ENCODE data around the gene EPHA7. TPM values are rescaled to one million over a fixed set of nuclear protein-coding genes. Genes with fewer than 3 reads are reported as not detected.

EPHA7 gene
- total and polyA plus RNA-seq, 2 of the 4 experiments (the other 2 are of a cell fraction), result not detected

DNA sequence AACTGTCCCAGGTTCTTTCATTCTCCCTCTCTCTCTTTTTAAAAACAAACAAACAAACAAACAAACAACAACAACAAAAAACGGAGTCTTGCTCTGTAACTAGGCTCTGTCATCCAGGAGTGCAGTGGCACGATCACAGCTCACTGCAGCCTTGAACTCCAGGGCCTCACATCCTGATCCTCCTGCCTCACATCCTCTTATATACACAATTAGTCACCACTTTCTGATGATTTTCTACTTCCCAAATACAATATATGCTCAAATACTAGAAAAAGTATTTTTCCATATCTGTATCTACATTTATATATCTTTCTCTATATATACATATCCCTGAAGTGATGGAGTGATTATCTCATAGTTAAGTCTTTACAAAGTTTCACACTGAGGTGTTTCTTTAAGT, 170.7 kb downstream of the EPHA7 start:
- Histone ChIP-seq H2AK5ac (ENCODE audit: low read depth, low read length) (no peak overlapping the region), H2BK5ac (ENCODE audit: low read depth, low read length, poor library complexity, severe bottlenecking) (no peak overlapping the region), H3K18ac (ENCODE audit: low read depth, low read length) (no peak overlapping the region), H2BK120ac (ENCODE audit: low read depth, low read length) (no peak overlapping the region), H2BK15ac (ENCODE audit: low read depth, low read length) (no peak overlapping the region), H3K27ac (ENCODE audit: insufficient read depth, low read length) (no peak overlapping the region), H3K9me3 (ENCODE audit: control insufficient read depth, insufficient read depth, low read length) (no peaks in the 10 kb centered on the region; the same call in 1 of the 2 replicates), H3K4me2 (ENCODE audit: low read depth, low read length) (no peak overlapping the region), H3K56ac (ENCODE audit: extremely low read depth, insufficient read depth, low read length) (no peak overlapping the region), H4K20me1 (ENCODE audit: insufficient read depth, low read length) (no peaks in the 10 kb centered on the region), H3K27me3 (ENCODE audit: control insufficient read depth, insufficient read depth, low read length) (no peaks in the 10 kb centered on the region), H3K4ac (ENCODE audit: low read depth, low read length) (no peak overlapping the region), H3K9ac (ENCODE audit: low read depth, low read length) (no peak overlapping the region), H3K23ac (ENCODE audit: low read depth, low read length) (no peak overlapping the region), H2BK20ac (ENCODE audit: low read depth, low read length) (no peak overlapping the region), H4K91ac (ENCODE audit: insufficient read depth, low read depth, low read length) (no peak overlapping the region), H3K36me3 (ENCODE audit: control insufficient read depth, insufficient read depth, low read length) (no peaks in the 10 kb centered on the region), H3K4me3 (ENCODE audit: insufficient read depth, low read depth, low read length) (no peak overlapping the region), H4K5ac (ENCODE audit: low read depth, low read length) (no peak overlapping the region), H2AK9ac (replicated peaks; ENCODE audit: low read depth, low read length, poor library complexity) (no peak overlapping the region), H3K14ac (replicated peaks; ENCODE audit: low read depth, low read length) (no peak overlapping the region), H2AFZ (replicated peaks; ENCODE audit: low read length, poor library complexity) (no peak overlapping the region), H3K4me1 (ENCODE audit: control insufficient read depth, insufficient read depth, low read length) (no peaks in the 10 kb centered on the region), H4K8ac (ENCODE audit: low read depth in 2 of 2, low read length in 2 of 2) (no peak overlapping the region), H3K9me1 (ENCODE audit: insufficient read depth, low read length) (no peaks in the 10 kb centered on the region), H3K79me1 (ENCODE audit: low read depth in 1 of 2, low read length in 2 of 2) (no peaks in the 10 kb centered on the region)
- POLR2A ChIA-PET (ENCODE audit: unreplicated experiment), result no interaction called here
- in situ Hi-C loops (cut with MboI; ENCODE audit: low sequenced_read_pairs) (no loop called here), dilution Hi-C loops (cut with HindIII; ENCODE audit: low sequenced_read_pairs, unreplicated experiment) (no loop called here), intact Hi-C loops (cut with micrococcal nuclease) (no loop called here)
- DNase-seq, result no peak
- WGBS, 2 experiments (ENCODE audit: extremely low coverage in 2 of 2, insufficient read length in 1 of 2), result 56% methylated on average over 2 of the region's 2 CpGs; no CpG with 5 or more reads in 1 of the 2 experiments
- TF ChIP-seq SMC3 (IDR thresholded peaks at IDR 0.05; ENCODE audit: low read depth, low read length) (no peak), RAD21 (IDR thresholded peaks at IDR 0.05; ENCODE audit: low read length) (no peak), RCOR1 (IDR thresholded peaks at IDR 0.05; ENCODE audit: insufficient replicate concordance, low read length) (no peak), RFX5 (IDR thresholded peaks at IDR 0.05; ENCODE audit: low read depth, low read length) (no peak), MXI1 (IDR thresholded peaks at IDR 0.05; ENCODE audit: borderline replicate concordance, low read depth, low read length) (no peak), NFE2L2 (IDR thresholded peaks at IDR 0.05; ENCODE audit: low read depth, low read length) (no peak), BHLHE40 (IDR thresholded peaks at IDR 0.05; ENCODE audit: low read depth, low read length) (no peak), POLR2A (IDR thresholded peaks at IDR 0.05; ENCODE audit: low read depth, low read length) (no peak), FOS (IDR thresholded peaks at IDR 0.05; ENCODE audit: low read depth, low read length) (no peak), MAZ (IDR thresholded peaks at IDR 0.05; ENCODE audit: borderline replicate concordance, low read depth, low read length) (no peak), CHD1 (IDR thresholded peaks at IDR 0.05; ENCODE audit: low read depth, low read length) (no peak)
- TF ChIP-seq, protein P1, sequence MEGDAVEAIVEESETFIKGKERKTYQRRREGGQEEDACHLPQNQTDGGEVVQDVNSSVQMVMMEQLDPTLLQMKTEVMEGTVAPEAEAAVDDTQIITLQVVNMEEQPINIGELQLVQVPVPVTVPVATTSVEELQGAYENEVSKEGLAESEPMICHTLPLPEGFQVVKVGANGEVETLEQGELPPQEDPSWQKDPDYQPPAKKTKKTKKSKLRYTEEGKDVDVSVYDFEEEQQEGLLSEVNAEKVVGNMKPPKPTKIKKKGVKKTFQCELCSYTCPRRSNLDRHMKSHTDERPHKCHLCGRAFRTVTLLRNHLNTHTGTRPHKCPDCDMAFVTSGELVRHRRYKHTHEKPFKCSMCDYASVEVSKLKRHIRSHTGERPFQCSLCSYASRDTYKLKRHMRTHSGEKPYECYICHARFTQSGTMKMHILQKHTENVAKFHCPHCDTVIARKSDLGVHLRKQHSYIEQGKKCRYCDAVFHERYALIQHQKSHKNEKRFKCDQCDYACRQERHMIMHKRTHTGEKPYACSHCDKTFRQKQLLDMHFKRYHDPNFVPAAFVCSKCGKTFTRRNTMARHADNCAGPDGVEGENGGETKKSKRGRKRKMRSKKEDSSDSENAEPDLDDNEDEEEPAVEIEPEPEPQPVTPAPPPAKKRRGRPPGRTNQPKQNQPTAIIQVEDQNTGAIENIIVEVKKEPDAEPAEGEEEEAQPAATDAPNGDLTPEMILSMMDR (conservative IDR thresholded peaks at IDR 0.05; ENCODE audit: low read depth, low read length), result no peak
- TF ChIP-seq, protein P2, sequence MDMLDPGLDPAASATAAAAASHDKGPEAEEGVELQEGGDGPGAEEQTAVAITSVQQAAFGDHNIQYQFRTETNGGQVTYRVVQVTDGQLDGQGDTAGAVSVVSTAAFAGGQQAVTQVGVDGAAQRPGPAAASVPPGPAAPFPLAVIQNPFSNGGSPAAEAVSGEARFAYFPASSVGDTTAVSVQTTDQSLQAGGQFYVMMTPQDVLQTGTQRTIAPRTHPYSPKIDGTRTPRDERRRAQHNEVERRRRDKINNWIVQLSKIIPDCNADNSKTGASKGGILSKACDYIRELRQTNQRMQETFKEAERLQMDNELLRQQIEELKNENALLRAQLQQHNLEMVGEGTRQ (IDR thresholded peaks at IDR 0.05; ENCODE audit: low read depth, low read length), result no peak
- TF ChIP-seq, protein P3, sequence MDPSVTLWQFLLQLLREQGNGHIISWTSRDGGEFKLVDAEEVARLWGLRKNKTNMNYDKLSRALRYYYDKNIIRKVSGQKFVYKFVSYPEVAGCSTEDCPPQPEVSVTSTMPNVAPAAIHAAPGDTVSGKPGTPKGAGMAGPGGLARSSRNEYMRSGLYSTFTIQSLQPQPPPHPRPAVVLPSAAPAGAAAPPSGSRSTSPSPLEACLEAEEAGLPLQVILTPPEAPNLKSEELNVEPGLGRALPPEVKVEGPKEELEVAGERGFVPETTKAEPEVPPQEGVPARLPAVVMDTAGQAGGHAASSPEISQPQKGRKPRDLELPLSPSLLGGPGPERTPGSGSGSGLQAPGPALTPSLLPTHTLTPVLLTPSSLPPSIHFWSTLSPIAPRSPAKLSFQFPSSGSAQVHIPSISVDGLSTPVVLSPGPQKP (IDR thresholded peaks at IDR 0.05; ENCODE audit: borderline replicate concordance, low read depth, low read length), result no peak
- no TSS peak for BruUV-seq (replicated peaks)
- CTCF ChIA-PET, result no interaction called here
- no peak for ATAC-seq (ENCODE audit: low read depth)
